AG10803 (cell line): Measurements from ENCODE around the gene MRPS5.
"Not testable (repeated sequence)": the region's sequence is repeated elsewhere in the genome, so short reads cannot be mapped to it uniquely, and the experiment has no call there.

Experiments
- DNase-seq: peaks from one replicate; pipeline ENCODE4 v3.0.0; 2010; ENCODE audit warnings: low read depth
- H3K4me3 ChIP-seq: 2 replicates; pipeline ENCODE4 v1.5.1; 2011; ENCODE audit warnings: mild to moderate bottlenecking, low read length, control low read depth
- CTCF ChIP-seq: conservative IDR thresholded peaks from 2 replicates; pipeline ENCODE4 v1.5.1; 2011; ENCODE audit warnings: mild to moderate bottlenecking, low read length, control low read depth, inconsistent platforms

The MRPS5 gene

DNA sequence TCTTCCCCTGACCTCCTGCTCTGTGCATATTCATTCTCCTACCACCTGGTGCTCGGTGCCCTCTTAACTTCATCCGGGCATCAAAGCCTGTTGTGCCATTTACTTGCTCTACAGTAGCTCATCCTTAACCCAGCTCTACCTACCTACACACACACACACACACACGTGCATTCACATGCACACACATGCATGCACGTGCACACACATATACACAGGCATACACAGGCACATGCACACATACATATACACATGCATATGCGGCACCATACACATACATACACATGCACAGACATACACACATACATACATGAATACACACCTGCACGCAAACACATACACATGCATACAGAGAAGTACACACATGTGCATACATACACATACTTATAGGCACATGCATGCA lies 81.6 kb downstream of the MRPS5 start:
- no peak for DNase-seq
- no peak overlapping the region for H3K4me3 ChIP-seq
- no peak for TF ChIP-seq CTCF

DNA sequence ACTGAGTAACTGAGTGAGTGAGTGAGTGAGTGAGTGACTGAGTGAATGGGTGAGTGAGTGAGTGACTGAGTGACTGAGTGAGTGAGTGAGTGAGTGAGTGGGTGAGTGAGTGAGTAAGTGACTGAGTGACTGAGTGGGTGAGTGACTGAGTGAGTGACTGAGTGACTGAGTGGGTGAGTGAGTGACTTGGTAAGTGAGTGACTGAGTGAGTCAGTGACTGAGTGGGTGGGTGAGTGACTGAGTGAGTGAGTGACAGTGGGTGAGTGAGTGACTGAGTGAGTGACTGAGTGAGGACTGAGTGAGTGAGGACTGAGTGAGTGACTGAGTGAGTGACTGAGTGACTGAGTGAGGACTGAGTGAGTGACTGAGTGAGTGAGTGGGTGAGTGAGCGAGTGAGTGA lies 82.2 kb downstream of the MRPS5 start:
- no peak for TF ChIP-seq CTCF
- H3K4me3 ChIP-seq, result no peak overlapping the region
- DNase-seq, result no peak

GRCh38 chr2:95038635-95039298 lies 82.8 kb downstream of the MRPS5 start:
- TF ChIP-seq CTCF, result no peak
- DNase-seq, result no peak
- H3K4me3 ChIP-seq, result no peak overlapping the region

- H3K4me3 ChIP-seq, DNase-seq: not testable (repeated sequence)
Measured at GRCh38 chr2:95037841-95038585, 83.6 kb downstream of the MRPS5 start.

DNA sequence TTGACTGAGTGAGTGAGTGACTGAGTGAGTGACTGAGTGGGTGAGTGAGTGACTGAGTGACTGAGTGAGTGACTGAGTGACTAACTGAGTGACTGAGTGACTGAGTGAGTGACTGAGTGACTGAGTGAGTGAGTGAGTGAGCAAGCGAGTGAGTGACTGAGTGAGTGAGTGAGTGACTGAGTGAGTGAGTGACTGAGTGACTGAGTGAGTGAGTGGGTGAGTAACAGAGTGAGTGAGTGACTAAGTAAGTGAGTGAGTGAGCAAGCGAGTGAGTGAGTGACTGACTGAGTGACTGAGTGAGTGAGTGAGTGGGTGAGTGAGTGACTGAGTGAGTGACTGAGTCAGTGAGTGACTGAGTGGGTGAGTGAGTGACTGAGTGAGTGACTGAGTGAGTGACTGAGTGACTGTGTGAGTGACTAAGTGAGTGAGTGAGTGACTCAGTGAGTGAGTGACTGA lies 84.2 kb downstream of the MRPS5 start:
- DNase-seq, result no peak
- no peak overlapping the region for H3K4me3 ChIP-seq
- no peak for TF ChIP-seq CTCF

- DNase-seq, result no peak
- no peak overlapping the region for H3K4me3 ChIP-seq
- TF ChIP-seq CTCF, result no peak
Measured at GRCh38 chr2:95036596-95037383, 84.8 kb downstream of the MRPS5 start.
